ENCODE data around the gene DENND1A.

Gene DENND1A

DNA sequence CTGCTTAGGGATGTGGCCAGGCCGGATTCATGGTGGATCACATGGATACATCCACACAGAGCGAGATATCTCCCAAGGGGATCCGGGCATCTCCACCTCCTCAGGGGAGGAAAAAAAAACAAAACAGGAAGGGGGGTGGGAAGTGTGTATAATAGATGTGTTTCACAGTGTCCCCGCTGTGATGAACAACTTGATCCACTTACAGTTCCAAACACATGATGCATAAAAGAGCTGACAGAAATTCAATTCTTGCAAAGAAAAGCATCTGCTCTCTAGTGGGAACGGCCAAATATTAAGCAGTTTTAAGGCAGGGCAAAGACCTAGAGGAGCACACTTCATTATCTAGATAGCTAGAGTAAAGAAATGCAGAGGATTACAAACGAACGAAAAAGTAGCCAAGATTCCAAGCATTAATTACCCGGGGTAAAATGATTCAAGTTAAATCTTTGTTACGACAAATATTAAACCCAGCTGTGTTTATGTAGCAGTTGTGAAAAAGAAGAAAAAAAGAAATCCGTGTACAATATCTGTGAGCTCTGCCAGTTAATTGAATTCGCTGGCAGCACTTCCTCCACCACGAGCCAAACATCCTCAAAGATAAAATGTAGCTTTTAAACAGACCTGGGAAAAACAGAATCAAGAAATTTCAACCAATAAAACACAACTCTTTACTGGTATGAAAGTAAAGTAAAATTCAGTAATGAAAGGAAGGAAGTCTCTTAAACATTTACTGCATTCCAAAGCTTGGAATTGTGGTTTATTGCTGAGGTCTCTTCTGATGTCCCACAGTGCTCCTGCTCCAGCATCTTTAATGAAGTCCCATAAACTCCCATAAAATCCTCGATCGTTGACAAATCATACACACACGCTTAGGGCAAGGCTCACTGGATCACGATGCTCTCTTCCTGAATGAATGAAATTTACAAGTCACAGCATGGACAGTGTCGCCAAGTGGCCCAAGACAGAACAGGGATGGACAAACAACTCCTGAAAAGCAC, 360.9 kb downstream of the DENND1A start:
- no peak for DNase-seq (ENCODE audit: low spot score)
- H3K14ac ChIP-seq (ENCODE audit: low read length): no peak overlapping the region
- H2BK120ac ChIP-seq (ENCODE audit: low read depth, low read length): no peak overlapping the region
- H4K8ac ChIP-seq (ENCODE audit: low read depth, low read length): no peak overlapping the region
- no peak overlapping the region for H3K9ac ChIP-seq (ENCODE audit: low read depth, low read length, poor library complexity)
- H3K79me1 ChIP-seq (ENCODE audit: low read depth, low read length): no peaks in the 10 kb centered on the region
- peaks cover 6 to 13% of the 10 kb centered on the region in 2 donors for H3K4me1 ChIP-seq (ENCODE audit: control insufficient read depth in 2 of 2, insufficient read depth in 1 of 2, low read depth in 1 of 2, low read length in 2 of 2)
- no peak overlapping the region for H2BK15ac ChIP-seq (ENCODE audit: low read length)
- no peak overlapping the region for H3K23ac ChIP-seq (ENCODE audit: low read depth, low read length, poor library complexity)
- no peaks in the 10 kb centered on the region for H3K36me3 ChIP-seq (replicated peaks in 1 of 2; ENCODE audit: control insufficient read depth in 2 of 2, insufficient read depth in 2 of 2, low read length in 2 of 2)
- no peak overlapping the region for H3K4me2 ChIP-seq (ENCODE audit: insufficient read depth, low read length, poor library complexity, severe bottlenecking)
- no peak overlapping the region for H4K91ac ChIP-seq (ENCODE audit: low read depth, low read length, poor library complexity)
- no peak overlapping the region for H2AK5ac ChIP-seq (ENCODE audit: low read depth, low read length)
- no peak overlapping the region for H3K4me3 ChIP-seq (ENCODE audit: low read length in 2 of 2)
- H2AFZ ChIP-seq (ENCODE audit: low read length): peak overlapping the region; percentile 23
- no peak overlapping the region for H2BK5ac ChIP-seq (ENCODE audit: low read length)
- WGBS, 2 donors (ENCODE audit: extremely low coverage in 2 of 2, insufficient read length in 2 of 2, insufficient replicate concordance in 1 of 2): no CpG with 5 or more reads among the region's 17 CpGs
- H3K9me3 ChIP-seq (replicated peaks in 1 of 2; ENCODE audit: control insufficient read depth in 2 of 2, insufficient read depth in 1 of 2, low read depth in 1 of 2, low read length in 2 of 2): no peaks in the 10 kb centered on the region
- H3K4ac ChIP-seq (ENCODE audit: low read length): no peak overlapping the region
- no peak overlapping the region for H2BK12ac ChIP-seq (ENCODE audit: low read length)
- H3K18ac ChIP-seq (ENCODE audit: low read length): no peak overlapping the region
- no peak overlapping the region for H3K27ac ChIP-seq (replicated peaks; ENCODE audit: low read length)
- H3K27me3 ChIP-seq (ENCODE audit: control insufficient read depth in 3 of 3, insufficient read depth in 3 of 3, low read depth in 1 of 3, low read length in 3 of 3): no peaks in the 10 kb centered on the region

DNA sequence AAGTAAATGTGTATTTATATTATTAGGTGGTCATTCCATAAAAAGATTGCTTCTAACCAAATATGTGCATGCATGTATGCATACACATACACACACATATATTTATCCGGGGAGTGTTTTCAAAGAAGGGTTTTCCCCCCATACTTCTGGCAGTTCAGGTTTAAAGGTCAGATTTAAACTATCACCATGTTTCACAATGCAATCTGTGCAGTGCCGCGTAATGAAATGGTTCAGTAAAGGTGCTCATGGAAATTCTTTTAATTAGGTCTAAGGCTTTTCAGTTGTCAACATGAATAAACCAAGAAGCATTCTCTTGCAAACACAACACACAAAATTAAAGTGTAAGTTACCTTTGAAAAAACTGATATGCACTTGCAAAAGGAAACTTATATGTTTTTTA, 362.9 kb downstream of the DENND1A start:
- H2BK15ac ChIP-seq (ENCODE audit: low read length): no peak overlapping the region
- no peak overlapping the region for H3K27ac ChIP-seq (replicated peaks; ENCODE audit: low read length)
- DNase-seq (ENCODE audit: low spot score): no peak

DNA sequence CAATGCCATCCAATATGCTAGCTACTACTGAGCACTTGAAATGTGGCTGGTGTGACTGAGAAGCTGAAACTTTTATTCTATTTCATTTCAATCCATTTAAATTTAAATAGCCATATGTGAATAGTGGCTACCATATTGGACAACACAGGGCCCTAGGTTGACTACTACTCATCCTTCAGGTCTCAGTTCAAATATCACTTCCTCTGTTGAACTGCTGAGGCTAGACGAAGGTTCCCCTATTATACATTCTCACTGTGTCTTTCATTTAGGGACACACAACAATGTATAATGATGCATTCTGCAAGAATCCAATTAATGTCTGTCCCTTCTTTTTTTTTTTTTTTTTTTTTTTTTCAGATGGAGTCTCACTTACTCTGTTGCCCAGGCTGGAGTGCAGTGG, 365.3 kb downstream of the DENND1A start:
- no peaks in the 10 kb centered on the region for H3K9me3 ChIP-seq (replicated peaks in 1 of 2; ENCODE audit: control insufficient read depth in 2 of 2, insufficient read depth in 1 of 2, low read depth in 1 of 2, low read length in 2 of 2)
- no peaks in the 10 kb centered on the region for H3K36me3 ChIP-seq (replicated peaks in 1 of 2; ENCODE audit: control insufficient read depth in 2 of 2, insufficient read depth in 2 of 2, low read length in 2 of 2)
- H3K4me2 ChIP-seq (ENCODE audit: insufficient read depth, low read length, poor library complexity, severe bottlenecking): no peak overlapping the region
- no peak overlapping the region for H3K27ac ChIP-seq (replicated peaks; ENCODE audit: low read length)
- H2BK120ac ChIP-seq (ENCODE audit: low read depth, low read length): no peak overlapping the region
- no peak overlapping the region for H3K4me3 ChIP-seq (ENCODE audit: low read length in 2 of 2)
- H4K91ac ChIP-seq (ENCODE audit: low read depth, low read length, poor library complexity): no peak overlapping the region
- no peak overlapping the region for H3K9ac ChIP-seq (ENCODE audit: low read depth, low read length, poor library complexity)
- no peaks in the 10 kb centered on the region for H3K79me1 ChIP-seq (ENCODE audit: low read depth, low read length)
- H2BK12ac ChIP-seq (ENCODE audit: low read length): no peak overlapping the region
- H3K18ac ChIP-seq (ENCODE audit: low read length): no peak overlapping the region
- no peak overlapping the region for H2AK5ac ChIP-seq (ENCODE audit: low read depth, low read length)
- H3K23ac ChIP-seq (ENCODE audit: low read depth, low read length, poor library complexity): no peak overlapping the region
- H3K4me1 ChIP-seq (ENCODE audit: control insufficient read depth in 2 of 2, insufficient read depth in 1 of 2, low read depth in 1 of 2, low read length in 2 of 2): peaks cover 13% of the 10 kb centered on the region in 2 donors
- H3K4ac ChIP-seq (ENCODE audit: low read length): no peak overlapping the region
- H4K8ac ChIP-seq (ENCODE audit: low read depth, low read length): no peak overlapping the region
- no peak overlapping the region for H3K14ac ChIP-seq (ENCODE audit: low read length)
- H2BK15ac ChIP-seq (ENCODE audit: low read length): no peak overlapping the region
- H3K27me3 ChIP-seq (ENCODE audit: control insufficient read depth in 3 of 3, insufficient read depth in 3 of 3, low read depth in 1 of 3, low read length in 3 of 3): no peaks in the 10 kb centered on the region
- H2AFZ ChIP-seq (ENCODE audit: low read length): no peak overlapping the region
- DNase-seq (ENCODE audit: low spot score): no peak
- H2BK5ac ChIP-seq (ENCODE audit: low read length): no peak overlapping the region
- whole genome bisulfite sequencing, 2 donors (ENCODE audit: extremely low coverage in 2 of 2, insufficient read length in 2 of 2, insufficient replicate concordance in 1 of 2): no CpG with 5 or more reads among the region's 1 CpG

More for the DNA sequence above, 362.9 kb downstream of the DENND1A start:
- no peaks in the 10 kb centered on the region for H3K27me3 ChIP-seq (ENCODE audit: control insufficient read depth in 3 of 3, insufficient read depth in 3 of 3, low read depth in 1 of 3, low read length in 3 of 3)
- no peak overlapping the region for H2AK5ac ChIP-seq (ENCODE audit: low read depth, low read length)
- H3K9me3 ChIP-seq (replicated peaks in 1 of 2; ENCODE audit: control insufficient read depth in 2 of 2, insufficient read depth in 1 of 2, low read depth in 1 of 2, low read length in 2 of 2): no peaks in the 10 kb centered on the region
- no peaks in the 10 kb centered on the region for H3K36me3 ChIP-seq (replicated peaks in 1 of 2; ENCODE audit: control insufficient read depth in 2 of 2, insufficient read depth in 2 of 2, low read length in 2 of 2)
- peaks cover 10 to 13% of the 10 kb centered on the region in 2 donors for H3K4me1 ChIP-seq (ENCODE audit: control insufficient read depth in 2 of 2, insufficient read depth in 1 of 2, low read depth in 1 of 2, low read length in 2 of 2)
- no peak overlapping the region for H2AFZ ChIP-seq (ENCODE audit: low read length)
- no peak overlapping the region for H4K91ac ChIP-seq (ENCODE audit: low read depth, low read length, poor library complexity)
- no peak overlapping the region for H3K4me3 ChIP-seq (ENCODE audit: low read length in 2 of 2)
- no peak overlapping the region for H3K14ac ChIP-seq (ENCODE audit: low read length)
- no peak overlapping the region for H2BK12ac ChIP-seq (ENCODE audit: low read length)
- H3K79me1 ChIP-seq (ENCODE audit: low read depth, low read length): no peaks in the 10 kb centered on the region
- no CpG with 5 or more reads among the region's 3 CpGs for WGBS, 2 donors (ENCODE audit: extremely low coverage in 2 of 2, insufficient read length in 2 of 2, insufficient replicate concordance in 1 of 2)
- no peak overlapping the region for H3K9ac ChIP-seq (ENCODE audit: low read depth, low read length, poor library complexity)
- H2BK120ac ChIP-seq (ENCODE audit: low read depth, low read length): no peak overlapping the region
- H3K23ac ChIP-seq (ENCODE audit: low read depth, low read length, poor library complexity): no peak overlapping the region
- no peak overlapping the region for H2BK5ac ChIP-seq (ENCODE audit: low read length)
- no peak overlapping the region for H3K4me2 ChIP-seq (ENCODE audit: insufficient read depth, low read length, poor library complexity, severe bottlenecking)
- no peak overlapping the region for H3K18ac ChIP-seq (ENCODE audit: low read length)
- no peak overlapping the region for H3K4ac ChIP-seq (ENCODE audit: low read length)
- H4K8ac ChIP-seq (ENCODE audit: low read depth, low read length): no peak overlapping the region

DNA sequence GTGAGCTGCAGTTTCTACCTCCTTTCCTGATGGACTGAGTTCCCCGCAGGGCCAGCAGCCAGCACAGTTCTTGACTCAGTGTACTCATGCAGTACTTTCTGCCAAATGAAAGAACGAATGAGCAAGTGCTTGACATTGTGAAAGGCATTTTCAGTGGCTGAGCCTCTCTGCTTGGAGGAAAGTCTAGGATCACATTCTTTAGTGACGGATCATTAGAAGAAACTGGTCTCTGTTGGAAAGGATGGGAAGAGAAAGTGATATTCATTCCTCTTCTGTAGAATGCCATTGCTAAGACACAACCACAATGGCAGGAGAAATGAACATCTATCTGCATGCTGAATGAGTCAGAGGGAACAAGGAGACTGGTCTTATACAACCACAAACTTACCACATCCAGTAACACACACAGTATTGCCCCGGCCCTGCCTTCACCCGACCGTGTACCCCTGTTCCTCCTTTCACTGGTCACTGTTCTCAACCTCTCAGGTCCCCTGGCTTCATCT, 367.0 kb downstream of the DENND1A start:
- Histone ChIP-seq H2BK5ac (ENCODE audit: low read length) (no peak overlapping the region), H3K27me3 (ENCODE audit: control insufficient read depth in 3 of 3, insufficient read depth in 3 of 3, low read depth in 1 of 3, low read length in 3 of 3) (no peaks in the 10 kb centered on the region), H3K14ac (ENCODE audit: low read length) (no peak overlapping the region), H2AK5ac (ENCODE audit: low read depth, low read length) (no peak overlapping the region), H3K18ac (ENCODE audit: low read length) (no peak overlapping the region), H3K4me2 (ENCODE audit: insufficient read depth, low read length, poor library complexity, severe bottlenecking) (no peak overlapping the region), H3K4me1 (ENCODE audit: control insufficient read depth in 2 of 2, insufficient read depth in 1 of 2, low read depth in 1 of 2, low read length in 2 of 2) (peaks cover 2 to 13% of the 10 kb centered on the region in 2 donors), H4K91ac (ENCODE audit: low read depth, low read length, poor library complexity) (no peak overlapping the region), H3K9ac (ENCODE audit: low read depth, low read length, poor library complexity) (no peak overlapping the region), H3K9me3 (replicated peaks in 1 of 2; ENCODE audit: control insufficient read depth in 2 of 2, insufficient read depth in 1 of 2, low read depth in 1 of 2, low read length in 2 of 2) (no peaks in the 10 kb centered on the region), H2AFZ (ENCODE audit: low read length) (no peak overlapping the region), H2BK12ac (ENCODE audit: low read length) (no peak overlapping the region), H3K27ac (replicated peaks; ENCODE audit: low read length) (no peak overlapping the region), H3K36me3 (replicated peaks in 1 of 2; ENCODE audit: control insufficient read depth in 2 of 2, insufficient read depth in 2 of 2, low read length in 2 of 2) (no peaks in the 10 kb centered on the region), H2BK15ac (ENCODE audit: low read length) (no peak overlapping the region), H4K8ac (ENCODE audit: low read depth, low read length) (no peak overlapping the region), H3K79me1 (ENCODE audit: low read depth, low read length) (no peaks in the 10 kb centered on the region), H3K23ac (ENCODE audit: low read depth, low read length, poor library complexity) (no peak overlapping the region), H3K4ac (ENCODE audit: low read length) (no peak overlapping the region), H3K4me3 (ENCODE audit: low read length in 2 of 2) (no peak overlapping the region), H2BK120ac (ENCODE audit: low read depth, low read length) (no peak overlapping the region)
- WGBS, 2 donors (ENCODE audit: extremely low coverage in 2 of 2, insufficient read length in 2 of 2, insufficient replicate concordance in 1 of 2): no CpG with 5 or more reads among the region's 6 CpGs
- DNase-seq (ENCODE audit: low spot score): no peak

All from neuronal stem cell (in vitro differentiated cells).